Spleen (tissue), 11 donors: ENCODE data around the gene COL17A1. TPM values are rescaled to one million over a fixed set of nuclear protein-coding genes. Genes with fewer than 3 reads are reported as not detected.

Experiments
- DNase-seq: peaks from one replicate; pipeline ENCODE4 v3.0.0-alpha.2; 2020
- H3K27ac ChIP-seq, 8 donors: fragments of 200-600 bp; sonication (generic) in 7 of 8; 1 replicate in 4 of 8; 2 replicates in 4 of 8; pipeline versions ENCODE4 v1.5.0 to v1.8.0; 2016 to 2021; ENCODE audit warnings: inconsistent platforms in 4 of 8, mild to moderate bottlenecking in 4 of 8, moderate library complexity in 1 of 8
- H3K27me3 ChIP-seq, 7 donors: fragments of 200-600 bp; sonication (generic) in 6 of 7; replicated peaks in 1 of 7; 1 replicate in 4 of 7; 2 replicates in 3 of 7; pipeline versions ENCODE4 v1.5.0 to v1.8.0; 2016 to 2021; ENCODE audit warnings: inconsistent platforms in 3 of 7, mild to moderate bottlenecking in 1 of 7
- H3K36me3 ChIP-seq, 6 donors: fragments of 200-600 bp; sonication (generic) in 5 of 6; 1 replicate in 4 of 6; 2 replicates in 2 of 6; pipeline versions ENCODE4 v1.5.0 to v1.8.0; 2016 to 2021; ENCODE audit warnings: inconsistent platforms in 2 of 6
- H3K4me1 ChIP-seq, 6 donors: fragments of 200-600 bp; sonication (generic) in 5 of 6; 1 replicate in 3 of 6; 2 replicates in 3 of 6; pipeline versions ENCODE4 v1.5.0 to v1.8.0; 2016 to 2021; ENCODE audit warnings: inconsistent platforms in 3 of 6
- H3K4me3 ChIP-seq, 8 donors: fragments of 200-600 bp; sonication (generic) in 7 of 8; 1 replicate in 4 of 8; 2 replicates in 4 of 8; pipeline versions ENCODE4 v1.5.0 to v1.8.0; 2016 to 2021; ENCODE audit warnings: inconsistent platforms in 4 of 8, mild to moderate bottlenecking in 4 of 8, moderate library complexity in 2 of 8
- H3K9me3 ChIP-seq, 8 donors: fragments of 200-600 bp; sonication (generic) in 7 of 8; 1 replicate in 4 of 8; 2 replicates in 4 of 8; pipeline versions ENCODE4 v1.5.0 to v1.8.0; 2016 to 2021; ENCODE audit warnings: inconsistent platforms in 4 of 8
- CTCF ChIP-seq, 11 experiments: fragments of 200-600 bp in 7 of 11; fragments of 450-650 bp in 4 of 11; sonication (generic) in 4 of 11; IDR thresholded peaks in 8 of 11; conservative IDR thresholded peaks in 3 of 11; 1 replicate in 7 of 11; 2 replicates in 4 of 11; pipeline versions ENCODE4 v1.4.0 to v1.8.0; 2016 to 2021; ENCODE audit warnings: antibody characterized with exemption in 11 of 11, inconsistent platforms in 4 of 11, mild to moderate bottlenecking in 1 of 11
- POLR2A ChIP-seq, 3 donors: fragments of 450-650 bp; IDR thresholded peaks; one replicate each; pipeline ENCODE4 v1.5.1; 2017; ENCODE audit warnings: antibody characterized with exemption in 3 of 3, mild to moderate bottlenecking in 1 of 3
- POLR2AphosphoS5 ChIP-seq, 3 donors: sonication (generic); formaldehyde crosslinking; IDR thresholded peaks; one replicate each; pipeline ENCODE4 v1.5.1; 2017; ENCODE audit warnings: antibody characterized with exemption in 3 of 3
- WGBS, 5 donors: extraction: QIAGEN DNeasy Blood & Tissue Kit in 3 of 5; methylation state at CpG; one replicate each; pipeline versions ENCODE4 v1.1.5 to v1.1.7; 2013 to 2018; 5-methylcytosine and 5-hydroxymethylcytosine counted together
- intact Hi-C: fragments of 100-400 bp; cut with DNase I; formaldehyde crosslinking; loops from one replicate; pipeline ENCODE4 v1.15.0; 2023; ENCODE audit warnings: low total_unique reads
- polyA plus RNA-seq, 3 donors: library from polyadenylated mRNA; stranded (reverse); fragments of 200-250 nt; gene quantifications; one replicate each; pipeline ENCODE4 v1.2.1, GENCODE V29; 2013
- total RNA-seq, 7 donors: library from RNA; depleted of rRNA in 3 of 7; stranded (reverse); fragments of >200 nt in 3 of 7; fragmentation: NEBNext Ultra II Directional in 4 of 7; extraction: Animal tissue kit (Norgen Biotek cat#: 25700) in 4 of 7; gene quantifications; one replicate each; pipeline versions ENCODE4 v1.1.0 to v1.2.1, GENCODE V29; 2016 to 2021
- donor health status: healthy with polysubstance abuse.
- donor health status: DM: no; HTN: no; CAD: no; lungs with moderate emphysema.
- donor health status: DM: no; HTN: no; CAD: no.
- donor health status: Bipolar disorder and iron deficiency.
- donor health status: healthy.
- donor health status: DM: no; HTN: no; CAD: no.
- donor health status: DM: yes; HTN: yes; CAD: no.

COL17A1 gene
- total and polyA plus RNA-seq, 10 donors: 0.50 to 5.9 (median 1.8) TPM

- DNase-seq: no peak
- intact Hi-C loops: no loop called here
- H3K4me3 ChIP-seq: no peak overlapping the region
- H3K36me3 ChIP-seq: no peaks in the 10 kb centered on the region
- TF ChIP-seq CTCF (IDR thresholded peaks at IDR 0.05 in 8 of 11, conservative IDR thresholded peaks at IDR 0.05 in 3 of 11): no peak
- no peak for TF ChIP-seq POLR2A (IDR thresholded peaks at IDR 0.05)
- no peak for TF ChIP-seq POLR2AphosphoS5 (IDR thresholded peaks at IDR 0.05)
- 6 to 17% (median 14%) methylated on average over 1 of the region's 1 CpG for WGBS, 5 donors
- peaks cover 0 to 6% (median 0%) of the 10 kb centered on the region in 7 donors for H3K27me3 ChIP-seq
- H3K27ac ChIP-seq: no peak overlapping the region
- no peaks in the 10 kb centered on the region for H3K4me1 ChIP-seq
- H3K9me3 ChIP-seq: no peaks in the 10 kb centered on the region
Observed at GRCh38 chr10:104113376-104113956, 27.8 kb upstream of the COL17A1 start.

- Histone ChIP-seq H3K36me3 (no peaks in the 10 kb centered on the region), H3K4me1 (no peaks in the 10 kb centered on the region), H3K4me3 (no peak overlapping the region), H3K9me3 (no peaks in the 10 kb centered on the region), H3K27me3 (peaks cover 0 to 6% (median 0%) of the 10 kb centered on the region in 7 donors), H3K27ac (no peak overlapping the region)
- WGBS, 5 donors: 80 to 95% (median 88%) methylated on average over 3 of the region's 3 CpGs
- TF ChIP-seq POLR2AphosphoS5 (IDR thresholded peaks at IDR 0.05): no peak
- no peak for TF ChIP-seq CTCF (IDR thresholded peaks at IDR 0.05 in 8 of 11, conservative IDR thresholded peaks at IDR 0.05 in 3 of 11)
- no peak for TF ChIP-seq POLR2A (IDR thresholded peaks at IDR 0.05)
- intact Hi-C loops: no loop called here
- DNase-seq: no peak
Observed at GRCh38 chr10:104109908-104110662, 24.4 kb upstream of the COL17A1 start.

GRCh38 chr10:104104926-104105325 is 19.2 kb upstream of the COL17A1 start:
- no peak for DNase-seq
- Histone ChIP-seq H3K27me3 (no peaks in the 10 kb centered on the region), H3K36me3 (no peaks in the 10 kb centered on the region), H3K4me3 (no peak overlapping the region), H3K27ac (no peak overlapping the region), H3K4me1 (no peaks in the 10 kb centered on the region), H3K9me3 (no peaks in the 10 kb centered on the region)
- intact Hi-C loops: no loop called here
- TF ChIP-seq POLR2A (IDR thresholded peaks at IDR 0.05) (no peak), CTCF (IDR thresholded peaks at IDR 0.05 in 8 of 11, conservative IDR thresholded peaks at IDR 0.05 in 3 of 11) (no peak), POLR2AphosphoS5 (IDR thresholded peaks at IDR 0.05) (no peak)
- WGBS, 5 donors: 80 to 94% (median 87%) methylated on average over 2 of the region's 2 CpGs

- no peak overlapping the region for H3K27ac ChIP-seq
Observed at GRCh38 chr10:104104418-104104817, 18.7 kb upstream of the COL17A1 start.

More at GRCh38 chr10:104104418-104104817, 18.7 kb upstream of the COL17A1 start:
- TF ChIP-seq POLR2A (IDR thresholded peaks at IDR 0.05): no peak
- no peaks in the 10 kb centered on the region for H3K4me1 ChIP-seq
- no peaks in the 10 kb centered on the region for H3K27me3 ChIP-seq
- 0 to 31% (median 0%) methylated on average over 1 of the region's 1 CpG for WGBS, 5 donors
- H3K36me3 ChIP-seq: no peaks in the 10 kb centered on the region
- no peak for DNase-seq
- H3K4me3 ChIP-seq: no peak overlapping the region
- H3K9me3 ChIP-seq: no peaks in the 10 kb centered on the region
- intact Hi-C loops: no loop called here
